Measurements from ENCODE around the gene MPV17.
"Not testable (repeated sequence)": the region's sequence is repeated elsewhere in the genome, so short reads cannot be mapped to it uniquely, and the experiment has no call there.

- not testable (repeated sequence) for TF ChIP-seq POLR2A (IDR thresholded peaks at IDR 0.05; ENCODE audit: low read depth, low read length); TAF1 (IDR thresholded peaks at IDR 0.05; ENCODE audit: borderline replicate concordance, low read depth, low read length); POLR2AphosphoS5 (IDR thresholded peaks at IDR 0.05; ENCODE audit: low read depth, low read length)
Measured at GRCh38 chr2:27319839-27320238, 3.1 kb downstream of the MPV17 start.
